ENCODE results near the gene RAB17.

DNA sequence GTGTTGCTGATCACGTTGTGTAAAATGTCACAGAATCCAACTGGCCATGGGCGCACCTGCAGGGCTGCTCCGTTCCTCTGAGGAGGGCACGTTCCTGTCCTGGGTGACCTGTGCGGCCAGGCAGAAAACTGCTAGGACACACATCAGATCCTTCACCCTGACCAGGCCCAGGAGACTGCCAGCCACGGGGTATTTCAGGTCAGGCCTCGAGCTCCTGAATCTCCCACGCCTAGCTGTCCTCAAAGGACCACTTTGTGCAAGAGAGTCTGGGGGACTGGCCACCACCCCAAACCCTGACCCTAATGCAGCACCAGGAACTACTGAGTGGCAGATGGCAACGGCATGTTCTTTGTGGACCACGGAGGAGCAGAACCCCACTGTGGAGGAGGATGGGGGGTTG, 13.1 kb downstream of the RAB17 start:
- TF ChIP-seq POLR2A (IDR thresholded peaks at IDR 0.05; ENCODE audit: low read depth, low read length) = no peak
- no peak for TF ChIP-seq POLR2AphosphoS5 (IDR thresholded peaks at IDR 0.05; ENCODE audit: low read depth, low read length)
